ENCODE data around the gene PLOD3. TPM values are rescaled to one million over a fixed set of nuclear protein-coding genes. Genes with fewer than 3 reads are reported as not detected.

PLOD3 gene
- total and polyA plus RNA-seq, 2 of the 8 experiments (the other 6 are each of a cell fraction or from before 2014, with no cell fraction given) = 28.4 to 47.2 TPM

- peak overlapping the region; percentile 44 for H3K18ac ChIP-seq (ENCODE audit: extremely low read depth, low read length)
- WGBS, 2 experiments (ENCODE audit: extremely low coverage in 1 of 2, insufficient coverage in 1 of 2, insufficient read length in 1 of 2, insufficient replicate concordance in 2 of 2, low coverage in 1 of 2, low lambda C conversion rate in 2 of 2, missing lambda C conversion rate in 1 of 2) = 3% methylated on average over 41 of the region's 74 CpGs; no CpG with 5 or more reads in 1 of the 2 experiments
- H4K91ac ChIP-seq (replicated peaks; ENCODE audit: insufficient read length, low read length) = no peak overlapping the region
- H2BK5ac ChIP-seq (ENCODE audit: low read depth, low read length) = peak overlapping the region; percentile 75; the same call in 1 of the 2 replicates
- H2AK5ac ChIP-seq (ENCODE audit: low read depth, low read length) = no peak overlapping the region
- H4K8ac ChIP-seq (ENCODE audit: extremely low read depth, insufficient read depth, low read length) = peak overlapping the region; percentile 11
- DNase-seq (ENCODE audit: low read depth in 1 of 2, low spot score in 2 of 2) = peak in 1 of 2 experiments; percentile 85
- no peak overlapping the region for H3K14ac ChIP-seq (ENCODE audit: insufficient read length)
- peaks cover 7% of the 10 kb centered on the region in 2 experiments for H4K20me1 ChIP-seq (replicated peaks in 1 of 2; ENCODE audit: control insufficient read depth in 1 of 2, insufficient read depth in 2 of 2, low read length in 2 of 2)
- no peak overlapping the region for H3K4ac ChIP-seq (replicated peaks; ENCODE audit: insufficient read length, low read depth, low read length)
- H4K5ac ChIP-seq (ENCODE audit: insufficient read length, low read depth, low read length) = no peak overlapping the region
- H2BK120ac ChIP-seq (replicated peaks; ENCODE audit: low read depth, low read length) = no peak overlapping the region
- peaks cover 10 to 47% (median 33%) of the 10 kb centered on the region in 4 experiments for H3K4me1 ChIP-seq (replicated peaks in 1 of 4; ENCODE audit: control insufficient read depth in 3 of 4, insufficient read depth in 4 of 4, low read length in 3 of 4)
- H3K27ac ChIP-seq (ENCODE audit: low read depth, low read length) = no peak overlapping the region
- no peaks in the 10 kb centered on the region for H3K79me2 ChIP-seq (ENCODE audit: control insufficient read depth in 1 of 2, insufficient read depth in 2 of 2, low read length in 2 of 2)
- H3K4me3 ChIP-seq (ENCODE audit: extremely low read depth in 1 of 4, insufficient read depth in 2 of 4, low read depth in 3 of 4, low read length in 4 of 4) = peak overlapping the region; percentile 37 to 63 (median 46)
- H3K27me3 ChIP-seq (replicated peaks in 1 of 4; ENCODE audit: control insufficient read depth in 3 of 4, extremely low read depth in 1 of 4, insufficient read depth in 3 of 4, low read length in 3 of 4) = peaks cover 3 to 43% (median 25%) of the 10 kb centered on the region in 4 experiments
- no peaks in the 10 kb centered on the region for H3K9me3 ChIP-seq (ENCODE audit: insufficient read depth in 2 of 2, low read depth in 1 of 2, low read length in 1 of 2)
- H3K23me2 ChIP-seq (ENCODE audit: low read depth, low read length) = peaks cover 34% of the 10 kb centered on the region; the same call in 1 of the 2 replicates
- ChIA-PET CTCF (ENCODE audit: partially characterized antibody) (interaction anchor here (0.9 to 1.2 kb wide), 2 partner anchors 8 to 9 kb away, joined by 4 to 5 read pairs; no protein-coding TSS in a partner anchor), POLR2A (ENCODE audit: partially characterized antibody) (interaction anchor here (0.6 to 1.8 kb wide), 11 partner anchors 9 to 318 kb away, joined by 3 to 7 read pairs (median 3); partner anchors contain the start of genes AP1S1 and ZNHIT1)
- H3K56ac ChIP-seq (replicated peaks; ENCODE audit: insufficient read length, low read depth, low read length) = no peak overlapping the region
- H3K23ac ChIP-seq (ENCODE audit: insufficient read length) = no peak overlapping the region
- H2BK20ac ChIP-seq (ENCODE audit: low read length) = no peak overlapping the region
- no peak for FAIRE-seq
- peak overlapping the region; percentile 44 to 72 for H3K4me2 ChIP-seq (ENCODE audit: insufficient read depth in 1 of 2, low read depth in 2 of 2, low read length in 2 of 2)
- H3K9ac ChIP-seq (replicated peaks in 1 of 4; ENCODE audit: extremely low read depth in 1 of 4, low read depth in 3 of 4, low read length in 3 of 4) = peak overlapping the region in 3 of 4 experiments; percentile 20 to 37 (median 29); a peak in 4 of 7 replicates
- peaks cover 0 to 3% (median 0%) of the 10 kb centered on the region in 4 experiments; a peak in 1 of 8 replicates for H3K36me3 ChIP-seq (ENCODE audit: control insufficient read depth in 2 of 4, insufficient read depth in 4 of 4, low read length in 3 of 4)
- no peaks in the 10 kb centered on the region for H3K79me1 ChIP-seq (ENCODE audit: low read depth, low read length)
- H2AFZ ChIP-seq (ENCODE audit: low read length) = no peak overlapping the region
- 0 out of 2 replicates have a peak overlapping the region, but pooled peaks have one; percentile 46 for H2BK15ac ChIP-seq (ENCODE audit: low read length)
- peak overlapping the region; percentile 10; the same call in 1 of the 2 replicates for H2BK12ac ChIP-seq (ENCODE audit: low read depth, low read length)
- TF ChIP-seq SIX5 (IDR thresholded peaks at IDR 0.05; ENCODE audit: low read depth, low read length) = no peak
- no peak for TF ChIP-seq TBP (IDR thresholded peaks at IDR 0.05; ENCODE audit: low read depth, low read length)
- TF ChIP-seq CTCF (IDR thresholded peaks at IDR 0.05; ENCODE audit: control extremely low read depth in 1 of 3, insufficient read depth in 1 of 3, low read depth in 1 of 3, low read length in 3 of 3) = no peak
- TF ChIP-seq MAFK (IDR thresholded peaks at IDR 0.05; ENCODE audit: low read depth, low read length) = no peak
- TF ChIP-seq YY1 (IDR thresholded peaks at IDR 0.05; ENCODE audit: low read depth, low read length) = no peak
- TF ChIP-seq BACH1 (IDR thresholded peaks at IDR 0.05; ENCODE audit: low read length) = peak; percentile 59; the same call in 1 of the 2 replicates
- no peak for TF ChIP-seq ATF2 (IDR thresholded peaks at IDR 0.05; ENCODE audit: low read length)
Observed at GRCh38 chr7:101162551-101163278, 54.7 kb downstream of the PLOD3 start.
